HepG2 (cell line): ENCODE results near the gene POLN. TPM values are rescaled to one million over a fixed set of nuclear protein-coding genes. Genes with fewer than 3 reads are reported as not detected.

Experiments used
- AKAP8 ChIP-seq: sonication (generic); formaldehyde crosslinking; IDR thresholded peaks from 2 replicates; pipeline ENCODE4 v1.5.1; 2020; ENCODE audit warnings: mild to moderate bottlenecking, missing genetic modification reagents
- ATF3 ChIP-seq: sonication (generic); formaldehyde crosslinking; IDR thresholded peaks from 2 replicates; pipeline ENCODE4 v1.4.0; 2020; ENCODE audit warnings: missing genetic modification reagents
- ATF7 ChIP-seq, 2 experiments: fragments of 450-650 bp in 1 of 2; sonication (generic) in 1 of 2; formaldehyde crosslinking in 1 of 2; IDR thresholded peaks; 2 replicates each; pipeline versions ENCODE4 v1.4.0 to v1.6.1; 2016 to 2020; ENCODE audit warnings: antibody characterized with exemption in 1 of 2, mild to moderate bottlenecking in 1 of 2, missing genetic modification reagents in 1 of 2
- CSRNP1 ChIP-seq: sonication (generic); formaldehyde crosslinking; IDR thresholded peaks from 2 replicates; pipeline ENCODE4 v1.8.1; 2023; ENCODE audit warnings: mild to moderate bottlenecking, missing genetic modification reagents
- EP300 ChIP-seq, 3 experiments: sonication (generic) in 1 of 3; formaldehyde crosslinking in 1 of 3; IDR thresholded peaks; 2 replicates each; pipeline versions ENCODE4 v1.5.1 to v1.6.1; 2011 to 2020; ENCODE audit warnings: low read depth in 2 of 3, low read length in 2 of 3, borderline replicate concordance in 1 of 3, improper control_type of control experiment in 1 of 3, mild to moderate bottlenecking in 1 of 3, missing genetic modification reagents in 1 of 3, moderate library complexity in 1 of 3
- GABPA ChIP-seq, 2 experiments: IDR thresholded peaks; 2 replicates each; pipeline ENCODE4 v1.6.1; 2011 to 2016; ENCODE audit warnings: low read depth in 2 of 2, low read length in 1 of 2, missing biosample characterization in 1 of 2, missing genetic modification characterization in 1 of 2
- GABPB1 ChIP-seq: IDR thresholded peaks from 2 replicates; pipeline ENCODE4 v1.6.1; 2016; ENCODE audit warnings: mild to moderate bottlenecking, missing genetic modification reagents, moderate library complexity, missing compliant biosample characterization
- IRF2 ChIP-seq: IDR thresholded peaks from 2 replicates; pipeline ENCODE4 v1.6.1; 2018; ENCODE audit warnings: missing genetic modification reagents, missing compliant biosample characterization
- MAX ChIP-seq: IDR thresholded peaks from 2 replicates; pipeline ENCODE4 v1.6.1; 2012; ENCODE audit warnings: inconsistent platforms
- POGZ ChIP-seq: sonication (generic); formaldehyde crosslinking; IDR thresholded peaks from 2 replicates; pipeline ENCODE4 v1.4.0; 2020; ENCODE audit warnings: mild to moderate bottlenecking, missing genetic modification reagents
- RFX5 ChIP-seq: IDR thresholded peaks from 2 replicates; pipeline ENCODE4 v1.6.1; 2011; ENCODE audit warnings: low read depth, low read length, improper control_type of control experiment
- THAP11 ChIP-seq: IDR thresholded peaks from 2 replicates; pipeline ENCODE4 v1.6.1; 2016; ENCODE audit warnings: missing biosample characterization, missing genetic modification reagents
- YEATS2 ChIP-seq: sonication (generic); formaldehyde crosslinking; IDR thresholded peaks from 2 replicates; pipeline ENCODE4 v1.4.0; 2020; ENCODE audit warnings: missing genetic modification reagents, borderline replicate concordance
- ZNF329 ChIP-seq: sonication (generic); formaldehyde crosslinking; IDR thresholded peaks from 2 replicates; pipeline ENCODE4 v1.9.0; 2021; ENCODE audit warnings: low read depth, mild to moderate bottlenecking, missing genetic modification reagents
- ZNF331 ChIP-seq: sonication (generic); formaldehyde crosslinking; IDR thresholded peaks from 2 replicates; pipeline ENCODE4 v1.4.0; 2020; ENCODE audit warnings: missing genetic modification reagents
- ZNF350 ChIP-seq: sonication (generic); formaldehyde crosslinking; IDR thresholded peaks from 2 replicates; pipeline ENCODE4 v1.4.0; 2020; ENCODE audit warnings: mild to moderate bottlenecking, low read depth, missing genetic modification reagents, borderline replicate concordance
- ZNF639 ChIP-seq: conservative IDR thresholded peaks from 2 replicates; pipeline ENCODE4 v1.6.1; 2018; ENCODE audit warnings: missing genetic modification reagents
- ZNF644 ChIP-seq: IDR thresholded peaks from 2 replicates; pipeline ENCODE4 v1.6.1; 2016; ENCODE audit warnings: low read depth
- ZNF792 ChIP-seq: IDR thresholded peaks from 2 replicates; pipeline ENCODE4 v1.6.1; 2016
- ZNF816 ChIP-seq: sonication (generic); formaldehyde crosslinking; IDR thresholded peaks from 2 replicates; pipeline ENCODE4 v1.8.0; 2022; ENCODE audit warnings: missing genetic modification reagents, mild to moderate bottlenecking, borderline replicate concordance
- ZNF891 ChIP-seq: sonication (generic); formaldehyde crosslinking; IDR thresholded peaks from 2 replicates; pipeline ENCODE4 v1.5.0; 2020; ENCODE audit warnings: mild to moderate bottlenecking, missing genetic modification reagents
- ZSCAN30 ChIP-seq: sonication (generic); formaldehyde crosslinking; IDR thresholded peaks from 2 replicates; pipeline ENCODE4 v1.5.0; 2020; ENCODE audit warnings: mild to moderate bottlenecking, missing genetic modification reagents
- polyA plus RNA-seq, 8 experiments: library from polyadenylated mRNA; depleted of rRNA in 3 of 8; stranded (reverse) in 7 of 8; unstranded in 1 of 8; fragments of >200 nt; fragmentation: Illumina TruSeq in 4 of 8; extraction: Trizol in 4 of 8; gene quantifications; 2 replicates each; pipeline versions ENCODE4 v1.2.1 to v1.2.3, GENCODE V29; 2011 to 2016; ENCODE audit warnings: low read depth in 4 of 8, missing spikeins in 1 of 8, mixed read lengths in 1 of 8; ENCODE audit not compliant: insufficient read depth in 1 of 8
- total RNA-seq, 5 experiments: library from RNA; depleted of rRNA; stranded (reverse); fragments of >200 nt; fragmentation: Illumina TruSeq; extraction: Trizol; gene quantifications; 2 replicates each; pipeline ENCODE4 v1.2.3, GENCODE V29; 2016; ENCODE audit warnings: low read depth in 1 of 5
- TF ChIP-seq, protein P1 (sequence below): sonication (generic); formaldehyde crosslinking; IDR thresholded peaks from 2 replicates; pipeline ENCODE4 v1.4.0; 2020; ENCODE audit warnings: missing genetic modification reagents, borderline replicate concordance
- TF ChIP-seq, protein P2 (sequence below): sonication (generic); formaldehyde crosslinking; IDR thresholded peaks from 2 replicates; pipeline ENCODE4 v1.5.0; 2020; ENCODE audit warnings: missing genetic modification reagents

Gene POLN
- total and polyA plus RNA-seq, 2 of the 13 experiments (the other 11 are each of a cell fraction or from before 2014, with no cell fraction given): 0.93 to 1.5 TPM

- TF ChIP-seq ZNF639 (CRISPR knock-in tag) (peak; percentile 32; the same call in 1 of the 2 replicates), ZSCAN30 (no peak), ZNF644 (CRISPR knock-in tag) (no peak), ATF7 (IDR thresholded peaks at IDR 0.05) (no peak), ATF7 (CRISPR knock-in tag; IDR thresholded peaks at IDR 0.05) (no peak), MAX (peak; percentile 89), POGZ (CRISPR knock-in tag) (peak; percentile 28; the same call in 1 of the 2 replicates), RFX5 (peak; percentile 98), AKAP8 (CRISPR knock-in tag) (no peak), ATF3 (CRISPR knock-in tag) (peak; percentile 40; the same call in 1 of the 2 replicates), ZNF891 (peak; percentile 52; the same call in 1 of the 2 replicates), GABPA (IDR thresholded peaks at IDR 0.05; ENCODE audit: low read depth, low read length) (no peak), GABPA (CRISPR knock-in tag; IDR thresholded peaks at IDR 0.05; ENCODE audit: low read depth) (no peak), THAP11 (peak; percentile 73), EP300 (IDR thresholded peaks at IDR 0.05; ENCODE audit: low read depth in 2 of 2, low read length in 2 of 2) (peak in 1 of 2 experiments; percentile 69; a peak in 2 of 4 replicates), EP300 (CRISPR knock-in tag; IDR thresholded peaks at IDR 0.05; ENCODE audit: borderline replicate concordance) (no peak), ZNF792 (CRISPR knock-in tag) (no peak), CSRNP1 (CRISPR knock-in tag) (peak; percentile 44; the same call in 1 of the 2 replicates), ZNF350 (CRISPR knock-in tag) (no peak), ZNF816 (CRISPR knock-in tag) (no peak), GABPB1 (CRISPR knock-in tag) (peak; percentile 83), ZNF331 (CRISPR knock-in tag) (peak; percentile 43; the same call in 1 of the 2 replicates), YEATS2 (CRISPR knock-in tag) (no peak), ZNF329 (CRISPR knock-in tag) (no peak), IRF2 (peak; percentile 41; the same call in 1 of the 2 replicates)
- TF ChIP-seq, protein P1, sequence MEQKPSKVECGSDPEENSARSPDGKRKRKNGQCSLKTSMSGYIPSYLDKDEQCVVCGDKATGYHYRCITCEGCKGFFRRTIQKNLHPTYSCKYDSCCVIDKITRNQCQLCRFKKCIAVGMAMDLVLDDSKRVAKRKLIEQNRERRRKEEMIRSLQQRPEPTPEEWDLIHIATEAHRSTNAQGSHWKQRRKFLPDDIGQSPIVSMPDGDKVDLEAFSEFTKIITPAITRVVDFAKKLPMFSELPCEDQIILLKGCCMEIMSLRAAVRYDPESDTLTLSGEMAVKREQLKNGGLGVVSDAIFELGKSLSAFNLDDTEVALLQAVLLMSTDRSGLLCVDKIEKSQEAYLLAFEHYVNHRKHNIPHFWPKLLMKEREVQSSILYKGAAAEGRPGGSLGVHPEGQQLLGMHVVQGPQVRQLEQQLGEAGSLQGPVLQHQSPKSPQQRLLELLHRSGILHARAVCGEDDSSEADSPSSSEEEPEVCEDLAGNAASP (CRISPR knock-in tag): peak; percentile 47; the same call in 1 of the 2 replicates
- TF ChIP-seq, protein P2, sequence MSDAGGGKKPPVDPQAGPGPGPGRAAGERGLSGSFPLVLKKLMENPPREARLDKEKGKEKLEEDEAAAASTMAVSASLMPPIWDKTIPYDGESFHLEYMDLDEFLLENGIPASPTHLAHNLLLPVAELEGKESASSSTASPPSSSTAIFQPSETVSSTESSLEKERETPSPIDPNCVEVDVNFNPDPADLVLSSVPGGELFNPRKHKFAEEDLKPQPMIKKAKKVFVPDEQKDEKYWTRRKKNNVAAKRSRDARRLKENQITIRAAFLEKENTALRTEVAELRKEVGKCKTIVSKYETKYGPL (CRISPR knock-in tag): no peak
Observed at GRCh38 chr4:2262145-2262943, 20.4 kb upstream of the POLN start (continued).
